HAP-1 (cell line): Measurements from ENCODE around the gene LSM11.
"Not testable (repeated sequence)": the region's sequence is repeated elsewhere in the genome, so short reads cannot be mapped to it uniquely, and the experiment has no call there.

Experiments used
- DNase-seq, 2 experiments: peaks; one replicate each; pipeline ENCODE4 v3.0.0-alpha.2; 2016 to 2020; ENCODE audit warnings: low spot score in 2 of 2
- H3K27me3 ChIP-seq: fragments of 250-450 bp; sonication (Bioruptor Pico); 2 replicates; pipeline ENCODE4 v1.5.1; 2020; ENCODE audit warnings: low read depth, mild to moderate bottlenecking, moderate library complexity
- H3K36me3 ChIP-seq: fragments of 250-450 bp; sonication (Bioruptor Pico); replicated peaks from 2 replicates; pipeline ENCODE4 v1.5.1; 2020; ENCODE audit warnings: mild to moderate bottlenecking
- H3K4me1 ChIP-seq: fragments of 250-450 bp; sonication (Bioruptor Pico); 2 replicates; pipeline ENCODE4 v1.5.1; 2020; ENCODE audit warnings: mild to moderate bottlenecking
- H3K4me3 ChIP-seq: fragments of 250-450 bp; sonication (Bioruptor Pico); 2 replicates; pipeline ENCODE4 v1.5.1; 2020; ENCODE audit warnings: mild to moderate bottlenecking, moderate library complexity
- H3K9me3 ChIP-seq: fragments of 250-450 bp; sonication (Bioruptor Pico); 2 replicates; pipeline ENCODE4 v1.5.1; 2020; ENCODE audit warnings: mild to moderate bottlenecking, moderate library complexity
- in situ Hi-C: fragments of 300-500 bp; cut with MboI; formaldehyde crosslinking; loops from 3 replicates; pipeline ENCODE4 v1.14.3; 2020; ENCODE audit warnings: low sequenced_read_pairs, inconsistent platforms, mixed read lengths

The LSM11 gene

DNA sequence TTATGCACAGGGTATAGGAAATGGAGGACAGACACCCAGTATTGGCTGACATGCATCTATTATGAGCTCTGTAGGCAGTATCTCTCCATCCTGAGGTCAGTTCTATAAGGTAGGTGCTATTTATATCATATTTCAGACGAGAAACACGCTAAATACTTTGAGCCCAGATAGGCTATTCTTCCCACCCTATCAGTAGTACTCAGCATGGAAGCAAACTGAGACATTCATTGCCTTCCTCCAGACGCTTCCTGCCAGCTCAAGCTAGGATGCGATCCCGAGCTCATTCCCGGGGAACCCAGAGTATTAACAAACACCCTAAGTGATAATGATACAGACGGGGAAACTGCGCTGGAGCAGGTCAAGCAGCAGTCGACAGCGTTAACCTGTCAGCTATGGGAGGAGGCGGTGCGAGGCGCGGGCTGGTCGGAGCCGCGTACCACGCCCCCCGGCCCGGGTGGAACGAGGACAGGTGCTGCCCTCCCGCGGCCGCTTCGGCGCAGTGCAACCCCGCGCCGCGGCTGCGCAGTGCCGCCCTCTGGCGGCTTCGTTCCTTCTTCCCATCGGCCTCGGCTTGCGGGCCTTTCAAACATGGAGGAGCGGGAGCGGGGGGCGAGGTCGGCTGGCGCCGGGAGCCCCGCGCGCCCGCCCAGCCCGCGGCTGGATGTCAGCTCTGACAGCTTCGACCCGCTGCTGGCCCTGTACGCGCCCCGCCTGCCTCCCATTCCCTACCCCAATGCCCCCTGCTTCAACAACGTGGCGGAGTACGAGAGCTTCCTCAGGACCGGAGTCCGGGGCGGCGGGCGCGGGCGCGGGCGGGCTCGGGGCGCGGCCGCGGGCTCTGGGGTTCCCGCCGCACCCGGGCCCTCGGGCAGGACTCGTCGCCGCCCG, at the start of gene LSM11:
Gene LSM11 (plus strand): TSS at position 550 of the 888 bp plus-strand sequence. CDS start 39 bp downstream, at position 589.
- H3K27me3 ChIP-seq = no peaks in the 10 kb centered on the region; the same call in 1 of the 2 replicates
- no peaks in the 10 kb centered on the region for H3K9me3 ChIP-seq
- peak; percentile 77 to 92 for DNase-seq
- H3K4me3 ChIP-seq = peak within 1 kb of the TSS; percentile 58
- no peaks in the 10 kb centered on the region; the same call in none of the 2 replicates for H3K36me3 ChIP-seq
- H3K4me1 ChIP-seq = peaks cover 17% of the 10 kb centered on the region
- in situ Hi-C loops = no loop called here

DNA sequence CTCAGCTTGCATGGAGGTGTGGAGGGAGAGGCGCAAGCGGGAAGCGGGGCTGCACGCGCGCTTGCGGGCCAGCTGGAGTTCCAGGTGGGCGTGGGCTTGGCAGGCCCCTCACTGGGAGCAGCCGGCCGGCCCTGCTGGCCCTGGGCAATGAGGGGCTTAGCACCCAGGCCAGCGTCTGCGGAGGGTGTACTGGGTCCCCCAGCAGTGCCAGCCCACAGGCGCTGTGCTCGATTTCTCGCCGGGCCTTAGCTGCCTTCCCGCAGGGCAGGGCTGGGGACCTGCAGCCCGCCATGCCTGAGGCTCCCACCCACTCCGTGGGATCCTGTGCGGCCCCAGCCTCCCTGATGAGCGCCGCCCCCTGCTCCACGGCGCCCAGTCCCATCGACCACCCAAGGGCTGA, 49.7 kb upstream of the LSM11 start:
- in situ Hi-C loops, H3K9me3 ChIP-seq: not testable (repeated sequence)

DNA sequence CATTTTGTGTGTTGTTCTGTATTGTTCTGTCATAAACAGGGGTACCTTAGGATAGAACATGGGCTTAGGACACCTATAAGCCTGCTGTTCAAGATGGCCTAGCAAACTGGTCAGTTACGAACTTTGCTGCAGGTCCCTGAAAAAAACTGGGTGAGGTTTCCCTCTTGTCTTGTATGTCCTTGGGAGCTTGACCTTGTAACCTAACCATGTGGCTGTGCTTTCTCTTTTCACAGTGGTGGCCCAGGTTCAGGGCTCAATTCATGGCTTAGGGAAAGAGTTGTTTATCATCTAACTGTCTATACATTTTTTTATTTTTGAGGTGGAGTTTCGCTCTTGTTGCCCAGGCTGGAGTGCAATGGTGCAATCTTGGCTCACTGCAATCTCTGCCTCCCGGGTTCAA, 47.4 kb upstream of the LSM11 start:
- H3K4me1 ChIP-seq, H3K4me3 ChIP-seq, H3K9me3 ChIP-seq, in situ Hi-C loops, H3K27me3 ChIP-seq, H3K36me3 ChIP-seq, DNase-seq: not testable (repeated sequence)

More for the DNA sequence above, 49.7 kb upstream of the LSM11 start:
- H3K36me3 ChIP-seq, H3K27me3 ChIP-seq, DNase-seq, H3K4me1 ChIP-seq, H3K4me3 ChIP-seq: not testable (repeated sequence)

DNA sequence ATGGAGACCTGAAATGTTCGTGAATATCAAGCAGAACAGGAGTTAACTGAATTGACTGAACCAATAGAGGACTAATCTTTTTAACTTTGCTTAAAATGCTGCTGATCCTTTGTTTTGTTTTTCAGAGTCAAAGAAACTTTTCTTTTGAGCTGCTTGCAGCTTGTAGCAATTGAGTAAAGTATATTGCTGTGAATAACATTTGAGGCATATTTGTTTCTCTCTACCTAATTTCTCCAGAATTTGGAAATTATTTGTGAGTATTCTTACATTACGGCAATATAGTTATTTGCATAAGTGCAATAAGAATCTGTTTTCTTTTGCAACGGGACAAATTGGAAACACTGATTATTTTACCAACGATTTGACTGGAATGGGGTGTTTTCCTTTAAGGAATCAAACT, 44.8 kb upstream of the LSM11 start:
- H3K27me3 ChIP-seq, H3K4me3 ChIP-seq, in situ Hi-C loops, H3K9me3 ChIP-seq, H3K36me3 ChIP-seq, H3K4me1 ChIP-seq, DNase-seq: not testable (repeated sequence)

DNA sequence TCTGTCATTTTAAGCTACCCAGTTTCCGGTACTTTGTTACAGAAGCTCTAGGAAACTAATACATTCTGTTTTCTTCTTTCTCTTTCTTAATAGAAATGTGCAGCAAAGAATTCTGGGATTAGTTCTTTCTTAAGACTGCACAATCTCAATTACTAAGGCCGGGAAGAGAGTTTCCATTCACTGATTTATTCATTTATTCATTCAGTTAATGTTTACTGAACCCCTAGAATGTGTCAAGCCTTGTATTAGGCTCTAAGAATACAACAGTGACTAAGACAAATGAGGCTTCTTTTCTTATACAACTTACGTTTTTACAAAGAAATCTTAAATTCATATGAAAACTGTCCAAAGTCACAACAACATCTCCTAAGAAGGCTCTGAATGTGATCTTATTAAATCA, 39.8 kb upstream of the LSM11 start:
- no peaks in the 10 kb centered on the region for H3K36me3 ChIP-seq
- H3K4me1 ChIP-seq = no peaks in the 10 kb centered on the region
- DNase-seq = no peak
- H3K27me3 ChIP-seq = no peaks in the 10 kb centered on the region
- no peaks in the 10 kb centered on the region for H3K9me3 ChIP-seq
- no peak overlapping the region for H3K4me3 ChIP-seq
- in situ Hi-C loops = no loop called here

DNA sequence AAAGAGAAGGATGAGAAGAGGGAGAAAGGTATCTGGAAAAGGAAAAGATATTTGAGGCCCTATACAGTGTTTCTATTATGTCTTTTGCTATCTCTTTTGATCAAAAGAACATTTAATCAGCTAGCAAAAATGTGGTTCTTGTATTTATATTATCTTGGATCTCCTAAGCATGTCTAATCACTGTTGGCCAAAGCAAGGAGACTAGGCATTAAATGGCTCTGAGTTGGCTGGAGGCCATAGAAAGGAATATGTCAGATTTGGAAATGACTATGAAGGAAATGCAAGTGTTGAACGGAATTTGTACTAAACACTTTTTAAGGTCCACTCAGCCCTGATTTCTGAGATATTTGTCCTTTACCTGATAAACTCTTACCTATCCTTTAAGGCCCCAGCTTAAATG, 34.6 kb upstream of the LSM11 start:
- Histone ChIP-seq H3K4me1 (no peaks in the 10 kb centered on the region), H3K36me3 (no peaks in the 10 kb centered on the region), H3K4me3 (no peak overlapping the region), H3K27me3 (no peaks in the 10 kb centered on the region), H3K9me3 (no peaks in the 10 kb centered on the region)
- no peak for DNase-seq
- in situ Hi-C loops = no loop called here

DNA sequence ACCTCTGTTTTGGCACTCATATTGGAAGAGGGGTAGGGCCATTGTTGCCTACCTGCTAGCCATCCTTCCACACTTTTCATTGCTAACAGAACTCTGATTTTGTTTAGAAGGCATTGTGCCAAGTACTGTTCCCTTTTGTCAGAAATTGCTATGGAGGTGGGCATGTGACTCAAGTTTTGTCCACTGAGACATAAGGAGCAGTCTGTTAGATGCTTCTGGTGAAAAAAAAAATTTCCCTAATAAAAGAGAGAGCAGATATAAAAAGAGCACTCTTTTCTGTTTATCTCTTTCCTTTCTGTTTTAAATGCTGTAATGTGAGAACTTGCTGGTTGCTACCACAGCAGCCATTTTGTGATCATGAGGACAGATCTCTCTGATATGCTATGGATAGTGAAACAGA, 34.2 kb upstream of the LSM11 start:
- H3K9me3 ChIP-seq = no peaks in the 10 kb centered on the region
- no peak for DNase-seq
- H3K4me1 ChIP-seq = no peaks in the 10 kb centered on the region
- no peak overlapping the region for H3K4me3 ChIP-seq
- in situ Hi-C loops = no loop called here
- no peaks in the 10 kb centered on the region for H3K36me3 ChIP-seq
- no peaks in the 10 kb centered on the region for H3K27me3 ChIP-seq

DNA sequence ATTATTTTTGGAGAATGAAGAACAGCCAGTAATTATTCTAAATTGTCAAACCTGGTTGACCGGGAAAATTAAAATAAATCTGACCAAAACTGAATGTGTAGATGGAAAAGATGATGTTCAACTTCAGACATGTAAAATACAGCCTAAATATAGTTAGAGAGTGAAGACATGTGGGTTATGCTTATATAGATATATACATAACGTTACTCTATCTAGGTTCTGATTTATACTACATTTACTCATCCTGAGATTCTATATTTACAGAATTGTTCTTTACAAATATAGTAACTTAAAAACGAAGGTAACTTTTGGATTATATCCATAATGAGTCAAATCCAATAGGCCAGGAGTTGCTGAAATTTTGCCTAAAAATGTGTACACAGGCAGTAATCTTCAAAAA, 33.1 kb upstream of the LSM11 start:
- H3K9me3 ChIP-seq = no peaks in the 10 kb centered on the region
- no peaks in the 10 kb centered on the region for H3K27me3 ChIP-seq
- H3K36me3 ChIP-seq = no peaks in the 10 kb centered on the region
- no peaks in the 10 kb centered on the region for H3K4me1 ChIP-seq
- H3K4me3 ChIP-seq = no peak overlapping the region
- in situ Hi-C loops = no loop called here
- no peak for DNase-seq

DNA sequence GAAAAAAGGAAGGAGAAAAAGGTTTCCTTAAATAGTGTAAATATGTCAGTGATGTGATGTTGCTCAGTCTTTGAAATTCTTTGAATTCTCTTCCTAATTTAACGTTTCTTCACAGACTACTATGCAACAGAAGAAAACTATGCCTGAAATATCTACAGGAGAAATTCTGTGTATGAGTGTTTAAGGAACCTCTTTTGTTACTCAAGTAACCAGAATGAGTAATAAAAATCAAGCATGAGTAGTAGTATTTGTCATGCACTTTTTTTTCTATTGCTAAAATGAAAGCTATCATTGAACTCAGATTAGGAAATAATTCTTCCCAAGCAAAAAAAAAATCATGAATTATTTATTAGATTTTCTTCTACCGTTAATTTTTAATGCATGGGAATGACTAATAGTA, 32.6 kb upstream of the LSM11 start:
- H3K4me3 ChIP-seq = no peak overlapping the region
- H3K4me1 ChIP-seq = no peaks in the 10 kb centered on the region
- H3K9me3 ChIP-seq = no peaks in the 10 kb centered on the region
- in situ Hi-C loops = no loop called here
- no peak for DNase-seq
- H3K36me3 ChIP-seq = no peaks in the 10 kb centered on the region
- H3K27me3 ChIP-seq = no peaks in the 10 kb centered on the region

DNA sequence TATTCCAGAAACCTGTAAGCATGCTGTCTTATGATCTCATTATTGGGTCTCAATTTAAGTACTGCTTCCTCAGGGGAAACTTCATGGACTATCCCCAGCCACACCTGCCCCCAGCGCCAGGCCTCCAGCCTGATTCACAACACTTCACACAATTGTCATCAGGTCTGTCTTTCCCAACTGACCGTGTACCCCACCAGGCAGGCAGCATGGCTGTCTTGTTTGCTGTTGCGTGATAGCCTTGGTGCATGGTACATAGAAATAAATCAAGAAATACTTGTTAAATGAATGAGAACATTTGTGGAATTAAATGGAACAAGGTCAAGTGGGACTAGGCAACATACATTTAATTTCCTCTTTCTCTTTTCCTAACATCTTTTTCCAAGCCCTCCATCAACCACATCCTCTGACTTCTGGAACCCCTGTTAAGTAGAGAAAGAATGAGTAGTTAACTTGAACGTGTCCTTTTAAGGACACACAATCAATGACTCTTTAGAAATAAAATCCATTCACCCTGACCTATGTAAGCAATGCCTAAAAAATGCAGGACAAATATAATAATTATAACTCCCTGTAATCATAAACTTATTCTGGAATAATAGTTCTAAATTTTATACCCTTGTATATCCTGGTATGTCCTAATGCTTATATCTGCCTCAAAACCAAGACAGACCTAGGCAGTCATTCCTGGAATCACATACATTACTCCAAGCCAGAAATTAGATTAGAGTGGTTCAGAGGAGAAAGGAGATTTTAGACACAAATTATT, 29.5 kb upstream of the LSM11 start:
- Histone ChIP-seq H3K27me3 (no peaks in the 10 kb centered on the region), H3K4me3 (no peak overlapping the region), H3K9me3 (no peaks in the 10 kb centered on the region), H3K36me3 (no peaks in the 10 kb centered on the region), H3K4me1 (no peaks in the 10 kb centered on the region; the same call in 1 of the 2 replicates)
- in situ Hi-C loops = no loop called here
- DNase-seq = no peak

DNA sequence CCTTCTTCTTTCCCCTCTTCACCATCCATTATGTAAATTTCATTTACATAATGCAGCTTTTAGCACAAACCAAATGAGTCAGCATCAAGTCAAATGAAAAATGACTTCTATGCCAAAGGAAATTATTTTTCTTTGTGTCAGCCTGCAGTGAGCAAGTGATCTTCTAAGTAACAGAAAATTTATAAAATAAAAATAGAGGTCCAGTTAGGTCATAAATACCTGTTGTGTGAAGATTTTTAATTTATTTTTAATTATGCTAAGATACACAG, 29.0 kb upstream of the LSM11 start:
- Histone ChIP-seq H3K4me3 (no peak overlapping the region), H3K27me3 (no peaks in the 10 kb centered on the region), H3K4me1 (peaks cover 4% of the 10 kb centered on the region), H3K9me3 (no peaks in the 10 kb centered on the region), H3K36me3 (no peaks in the 10 kb centered on the region)
- DNase-seq = no peak
- in situ Hi-C loops = no loop called here

DNA sequence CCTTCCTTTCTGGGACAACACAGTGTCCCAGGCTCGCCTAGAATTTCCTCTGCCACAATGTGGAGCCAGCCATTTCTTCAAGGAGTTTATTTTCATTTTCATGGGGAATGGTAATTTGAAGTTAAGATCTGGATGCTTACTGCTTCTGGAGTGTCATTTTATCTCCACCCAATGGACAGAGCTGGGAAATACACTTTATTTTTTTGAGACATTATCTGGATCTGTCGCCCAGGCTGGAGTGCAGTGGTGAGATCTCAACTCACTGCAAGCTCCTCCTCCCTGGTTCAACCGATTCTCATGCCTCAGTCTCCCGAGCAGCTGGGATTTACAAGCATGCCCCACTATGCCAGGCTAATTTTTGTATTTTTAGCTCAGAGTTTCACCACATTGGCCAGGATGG, 25.0 kb upstream of the LSM11 start:
- no peaks in the 10 kb centered on the region for H3K27me3 ChIP-seq
- in situ Hi-C loops = no loop called here
- no peak overlapping the region for H3K4me3 ChIP-seq
- DNase-seq = peak; percentile 31 to 64
- H3K4me1 ChIP-seq = peaks cover 4% of the 10 kb centered on the region
- no peaks in the 10 kb centered on the region for H3K9me3 ChIP-seq
- no peaks in the 10 kb centered on the region for H3K36me3 ChIP-seq

DNA sequence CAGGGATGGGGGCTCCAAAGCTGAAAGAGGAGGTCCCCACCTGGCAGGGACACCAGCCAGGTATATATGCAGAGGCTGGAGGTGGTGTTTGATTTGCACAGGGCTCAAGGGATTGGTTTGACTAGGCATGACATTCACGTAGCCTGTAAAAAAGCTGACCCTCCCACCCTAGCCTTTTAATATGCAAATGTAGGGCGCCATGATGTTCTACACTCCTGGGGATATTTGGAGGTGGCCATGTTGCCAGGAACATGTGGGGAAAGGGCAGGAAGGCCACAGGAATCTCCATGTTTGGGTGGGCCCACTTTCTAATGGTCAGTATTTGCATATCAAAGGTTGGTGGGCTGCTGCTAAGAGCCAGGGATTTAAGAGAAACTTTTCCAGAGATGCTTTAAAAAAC, 24.3 kb upstream of the LSM11 start:
- DNase-seq = peak in 1 of 2 experiments; percentile 55

DNA sequence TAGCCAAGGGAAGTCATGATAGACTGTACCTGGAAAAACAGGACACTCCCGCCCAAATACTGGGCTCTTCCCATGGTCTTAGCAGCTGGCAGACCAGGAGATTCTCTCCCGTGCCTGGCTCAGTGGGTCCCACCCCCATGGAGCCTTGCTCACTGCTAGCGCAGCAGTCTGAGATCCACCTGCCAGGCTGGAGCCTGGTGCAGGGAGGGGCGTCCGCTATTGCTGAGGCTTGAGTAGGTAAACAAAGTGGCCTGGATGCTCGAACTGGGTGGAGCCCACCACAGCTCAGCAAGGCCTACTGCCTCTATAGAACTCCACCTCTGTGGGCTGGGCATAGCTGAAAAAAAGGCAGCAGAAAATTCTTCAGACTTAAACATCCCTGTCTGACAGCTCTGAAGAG, 22.4 kb upstream of the LSM11 start:
- in situ Hi-C loops = no loop called here
- Histone ChIP-seq H3K36me3 (no peaks in the 10 kb centered on the region), H3K9me3 (no peaks in the 10 kb centered on the region), H3K27me3 (no peaks in the 10 kb centered on the region), H3K4me3 (no peak overlapping the region), H3K4me1 (peaks cover 4% of the 10 kb centered on the region)
- no peak for DNase-seq

More for the DNA sequence above, 24.3 kb upstream of the LSM11 start:
- no peaks in the 10 kb centered on the region for H3K36me3 ChIP-seq
- in situ Hi-C loops = no loop called here
- no peaks in the 10 kb centered on the region for H3K9me3 ChIP-seq
- H3K4me3 ChIP-seq = no peak overlapping the region
- H3K4me1 ChIP-seq = peaks cover 4% of the 10 kb centered on the region
- no peaks in the 10 kb centered on the region for H3K27me3 ChIP-seq
